Peyer's patch (tissue), 4 donors: Measurements from ENCODE around the gene NRG3.

ENCODE experiments used
- CTCF ChIP-seq, 6 experiments: fragments of 450-650 bp in 4 of 6; fragments of 200-600 bp in 2 of 6; sonication (generic) in 1 of 6; IDR thresholded peaks; one replicate each; pipeline ENCODE4 v1.5.1; 2017 to 2019; ENCODE audit warnings: antibody characterized with exemption in 6 of 6, mild to moderate bottlenecking in 3 of 6, moderate library complexity in 1 of 6
- POLR2A ChIP-seq, 2 donors: fragments of 450-650 bp; IDR thresholded peaks; one replicate each; pipeline ENCODE4 v1.5.1; 2017; ENCODE audit warnings: antibody characterized with exemption in 2 of 2, mild to moderate bottlenecking in 2 of 2, moderate library complexity in 2 of 2

- no peak for TF ChIP-seq CTCF (IDR thresholded peaks at IDR 0.05)
- TF ChIP-seq POLR2A (IDR thresholded peaks at IDR 0.05) = no peak
Observed at GRCh38 chr10:82628373-82628772, 753.4 kb downstream of the NRG3 start.
